Activated B cell treated with CpG ODN at 0.5 μM for 24 hours (primary cell): ENCODE measurements around the gene NDST1. TPM values are rescaled to one million over a fixed set of nuclear protein-coding genes. Genes with fewer than 3 reads are reported as not detected.

Experiments used
- ATAC-seq: fragments of 200-7000 bp; cut with Tn5 transposase; one replicate; pipeline ENCODE4 v1.10.0; 2021; ENCODE audit warnings: low read depth, mild to moderate bottlenecking, moderate library complexity
- CTCF ChIA-PET: fragments of 350-600 bp; sonication (Branson Sonifier 250); formaldehyde crosslinking; loops from one replicate; lab custom pipeline; 2021; ENCODE audit warnings: antibody characterized with exemption; lab: Charles Lee
- POLR2A ChIA-PET: fragments of 350-600 bp; sonication (Branson Sonifier 250); formaldehyde crosslinking; loops from one replicate; lab custom pipeline; 2021; ENCODE audit warnings: antibody characterized with exemption; lab: Charles Lee
- DNase-seq: peaks from one replicate; pipeline ENCODE4 v3.0.0; 2022
- H3K27ac Mint-ChIP-seq: one replicate; pipeline ENCODE4 v1.8.0; 2020; ENCODE audit warnings: mixed read lengths
- H3K27me3 Mint-ChIP-seq: one replicate; pipeline ENCODE4 v1.8.0; 2021; ENCODE audit warnings: mixed read lengths
- H3K36me3 Mint-ChIP-seq: one replicate; pipeline ENCODE4 v1.8.0; 2021; ENCODE audit warnings: low read depth, mixed read lengths
- H3K4me1 Mint-ChIP-seq: one replicate; pipeline ENCODE4 v1.8.0; 2021; ENCODE audit warnings: mixed read lengths
- H3K4me3 Mint-ChIP-seq: one replicate; pipeline ENCODE4 v1.8.0; 2020; ENCODE audit warnings: mild to moderate bottlenecking, mixed read lengths
- H3K9me3 Mint-ChIP-seq: one replicate; pipeline ENCODE4 v1.8.0; 2020; ENCODE audit warnings: mixed read lengths
- CTCF ChIP-seq: fragments of 200-600 bp; IDR thresholded peaks from one replicate; pipeline ENCODE4 v1.8.0; 2022; ENCODE audit warnings: antibody characterized with exemption, mild to moderate bottlenecking
- intact Hi-C: fragments of 100-400 bp; cut with micrococcal nuclease; formaldehyde crosslinking; loops from one replicate; pipeline ENCODE4 v1.15.1; 2024
- total RNA-seq: library from RNA; stranded (reverse); gene quantifications from 2 replicates; pipeline ENCODE4 v1.2.3, GENCODE V29; 2022

The NDST1 gene
- total RNA-seq, 1 donor from 2014 or later: 8.1 TPM

GRCh38 chr5:150560401-150561191, 52.7 kb downstream of the NDST1 start:
- TF ChIP-seq CTCF: peak; percentile 44
- intact Hi-C loops: loop anchor here (1.0 to 5.0 kb wide), 6 partner anchors 66 to 287 kb away; partner anchors contain the start of gene SMIM3
- ATAC-seq: peak; percentile 98
- H3K27ac Mint-ChIP-seq: no peak overlapping the region
- H3K4me3 Mint-ChIP-seq: no peak overlapping the region
- no peaks in the 10 kb centered on the region for H3K27me3 Mint-ChIP-seq
- peaks cover 7% of the 10 kb centered on the region for H3K4me1 Mint-ChIP-seq
- no peaks in the 10 kb centered on the region for H3K36me3 Mint-ChIP-seq
- ChIA-PET POLR2A (interaction anchor here (0.6 to 1.3 kb wide), 4 partner anchors 95 to 286 kb away, joined by 3 to 12 read pairs (median 5); no protein-coding TSS in a partner anchor), CTCF (interaction anchor here (0.7 to 10.9 kb wide), 17 partner anchors 12 to 491 kb away, joined by 3 to 122 read pairs (median 4); partner anchors contain the start of genes IRGM, MYOZ3, RBM22 and SMIM3)
- DNase-seq: peak; percentile 36
- H3K9me3 Mint-ChIP-seq: no peaks in the 10 kb centered on the region

- intact Hi-C loops: loop anchor here (1.0 to 5.0 kb wide), 6 partner anchors 66 to 286 kb away; partner anchors contain the start of gene SMIM3
- Mint-ChIP-seq H3K27me3 (no peaks in the 10 kb centered on the region), H3K27ac (no peak overlapping the region), H3K9me3 (no peaks in the 10 kb centered on the region), H3K4me1 (peaks cover 7% of the 10 kb centered on the region), H3K36me3 (no peaks in the 10 kb centered on the region), H3K4me3 (no peak overlapping the region)
- POLR2A ChIA-PET: interaction anchor here (0.9 to 1.3 kb wide), 2 partner anchors 94 to 96 kb away, joined by 4 to 6 read pairs; no protein-coding TSS in a partner anchor
- ATAC-seq (peak; percentile 28), DNase-seq (no peak)
- no peak for TF ChIP-seq CTCF
- CTCF ChIA-PET: interaction anchor here (0.8 to 10.9 kb wide), 12 partner anchors 13 to 286 kb away, joined by 3 to 122 read pairs (median 7); partner anchors contain the start of genes IRGM, MYOZ3, RBM22 and SMIM3
Measured at GRCh38 chr5:150561192-150561512, 53.2 kb downstream of the NDST1 start.

GRCh38 chr5:150561571-150562275, 53.8 kb downstream of the NDST1 start:
- Mint-ChIP-seq H3K27ac (no peak overlapping the region), H3K4me1 (peaks cover 7% of the 10 kb centered on the region)
- no peak for DNase-seq

GRCh38 chr5:150562832-150563231, 54.9 kb downstream of the NDST1 start:
- Mint-ChIP-seq H3K27me3 (no peaks in the 10 kb centered on the region), H3K9me3 (no peaks in the 10 kb centered on the region), H3K36me3 (no peaks in the 10 kb centered on the region), H3K4me3 (no peak overlapping the region), H3K27ac (no peak overlapping the region), H3K4me1 (no peaks in the 10 kb centered on the region)
- ChIA-PET CTCF (interaction anchor here (5.2 to 10.9 kb wide), 2 partner anchors 92 to 284 kb away, joined by 40 to 122 read pairs; partner anchors contain the start of gene IRGM), POLR2A (no interaction called here)
- DNase-seq (no peak), ATAC-seq (no peak)
- intact Hi-C loops: loop anchor here (5.0 kb wide), 1 partner anchor 214 kb away; the partner anchor contains the start of gene SMIM3
- TF ChIP-seq CTCF: no peak

More at GRCh38 chr5:150561571-150562275, 53.8 kb downstream of the NDST1 start:
- intact Hi-C loops: loop anchor here (1.0 to 5.0 kb wide), 6 partner anchors 65 to 286 kb away; partner anchors contain the start of gene SMIM3
- ChIA-PET CTCF (interaction anchor here (0.8 to 10.9 kb wide), 8 partner anchors 13 to 285 kb away, joined by 3 to 122 read pairs (median 10); partner anchors contain the start of genes IRGM, MYOZ3 and RBM22), POLR2A (no interaction called here)
- Mint-ChIP-seq H3K9me3 (no peaks in the 10 kb centered on the region), H3K4me3 (no peak overlapping the region), H3K36me3 (no peaks in the 10 kb centered on the region), H3K27me3 (no peaks in the 10 kb centered on the region)
- no peak for ATAC-seq
- TF ChIP-seq CTCF: no peak
